Testis (tissue), 3 donors: ENCODE data around the gene BICC1. TPM values are rescaled to one million over a fixed set of nuclear protein-coding genes. Genes with fewer than 3 reads are reported as not detected.
A peak's percentile ranks its signal among the peaks of the same experiment; 100 is the strongest.

Experiments used
- DNase-seq: peaks from one replicate; pipeline ENCODE4 v3.0.0-alpha.2; 2019
- H3K27ac ChIP-seq, 2 donors: fragments of 200-600 bp; sonication (generic); one replicate each; pipeline ENCODE4 v1.5.1; 2019
- H3K27me3 ChIP-seq: fragments of 200-600 bp; sonication (generic); one replicate; pipeline ENCODE4 v1.5.1; 2019
- H3K36me3 ChIP-seq: fragments of 200-600 bp; sonication (generic); one replicate; pipeline ENCODE4 v1.5.1; 2017; ENCODE audit warnings: low read depth; ENCODE audit errors: missing control alignments
- H3K4me1 ChIP-seq: fragments of 200-600 bp; sonication (generic); one replicate; pipeline ENCODE4 v1.5.1; 2019
- H3K4me3 ChIP-seq, 2 donors: fragments of 200-600 bp; sonication (generic); one replicate each; pipeline ENCODE4 v1.5.1; 2017 to 2019
- H3K9me3 ChIP-seq: fragments of 200-600 bp; sonication (generic); one replicate; pipeline ENCODE4 v1.5.1; 2017
- CTCF ChIP-seq, 3 experiments: fragments of 450-650 bp in 2 of 3; fragments of 200-600 bp in 1 of 3; sonication (generic) in 1 of 3; IDR thresholded peaks; one replicate each; pipeline ENCODE4 v1.5.1; 2016 to 2019; ENCODE audit warnings: antibody characterized with exemption in 3 of 3, mild to moderate bottlenecking in 2 of 3, moderate library complexity in 1 of 3
- POLR2A ChIP-seq: fragments of 450-650 bp; IDR thresholded peaks from one replicate; pipeline ENCODE4 v1.6.1; 2017; ENCODE audit warnings: antibody characterized with exemption, mild to moderate bottlenecking, moderate library complexity
- WGBS, 2 donors: methylation state at CpG; one replicate each; pipeline ENCODE4 v1.1.5; 2018; 5-methylcytosine and 5-hydroxymethylcytosine counted together
- intact Hi-C: fragments of 100-400 bp; cut with DNase I; formaldehyde crosslinking; loops from one replicate; pipeline ENCODE4 v1.15.1; 2023; ENCODE audit warnings: low total_unique reads
- polyA plus RNA-seq: library from polyadenylated mRNA; stranded (reverse); fragments of 350-450 nt; fragmentation: Illumina TruSeq; extraction: RNeasy Lipid Tissue Mini Kit (QIAGEN cat#74804); gene quantifications from one replicate; pipeline ENCODE4 v1.2.3, GENCODE V29; 2014; ENCODE audit warnings: low read depth, low replicate concordance; ENCODE audit not compliant: insufficient read depth
- total RNA-seq, 2 donors: library from RNA; depleted of rRNA; stranded (reverse); fragments of >200 nt; gene quantifications; one replicate each; pipeline ENCODE4 v1.2.3, GENCODE V29; 2016

The BICC1 gene
- total and polyA plus RNA-seq, 3 donors from 2014 or later: 8.7 to 14.1 (median 10.0) TPM

GRCh38 chr10:58757352-58758065 lies 244.8 kb downstream of the BICC1 start:
- no peak overlapping the region for H3K4me3 ChIP-seq
- intact Hi-C loops: no loop called here
- no peak for TF ChIP-seq POLR2A
- TF ChIP-seq CTCF (IDR thresholded peaks at IDR 0.05): no peak
- no peak for DNase-seq
- no peaks in the 10 kb centered on the region for H3K9me3 ChIP-seq
- peaks cover 17% of the 10 kb centered on the region for H3K4me1 ChIP-seq
- no peaks in the 10 kb centered on the region for H3K36me3 ChIP-seq
- WGBS, 2 donors: 75 to 76% methylated on average over 1 of the region's 1 CpG
- no peaks in the 10 kb centered on the region for H3K27me3 ChIP-seq
- peak overlapping the region in 1 of 2 donors; percentile 74 for H3K27ac ChIP-seq

DNA sequence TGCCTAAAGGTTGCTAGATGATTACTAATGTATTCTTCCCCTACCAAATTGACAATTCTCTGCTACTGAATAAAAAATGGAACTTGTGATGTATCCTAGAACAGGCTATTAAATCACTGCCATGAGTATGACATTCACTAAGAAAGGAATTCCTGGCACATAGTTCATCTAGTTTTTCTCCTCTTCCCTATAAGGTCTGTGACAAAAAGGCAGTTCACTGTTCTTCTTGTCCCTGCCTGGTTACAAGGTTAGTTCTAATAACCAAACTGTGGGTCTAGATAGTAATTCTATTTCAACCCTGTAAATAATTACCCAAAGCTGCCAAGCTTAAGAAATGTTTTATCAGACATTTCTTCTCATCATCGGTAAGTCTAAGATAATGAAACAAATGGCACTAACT lies 245.6 kb downstream of the BICC1 start:
- TF ChIP-seq POLR2A: no peak
- no peak for TF ChIP-seq CTCF (IDR thresholded peaks at IDR 0.05)
- Histone ChIP-seq H3K4me1 (peaks cover 17% of the 10 kb centered on the region), H3K36me3 (no peaks in the 10 kb centered on the region), H3K9me3 (no peaks in the 10 kb centered on the region), H3K27me3 (no peaks in the 10 kb centered on the region), H3K4me3 (no peak overlapping the region), H3K27ac (no peak overlapping the region)
- DNase-seq: no peak
- intact Hi-C loops: no loop called here
- WGBS, 2 donors: 55 to 59% methylated on average over 1 of the region's 1 CpG

GRCh38 chr10:58764087-58764747 lies 251.5 kb downstream of the BICC1 start:
- no peak overlapping the region for H3K27ac ChIP-seq
- H3K4me3 ChIP-seq: no peak overlapping the region
- H3K27me3 ChIP-seq: no peaks in the 10 kb centered on the region
- no peaks in the 10 kb centered on the region for H3K9me3 ChIP-seq
- 88 to 90% methylated on average over 1 of the region's 1 CpG for WGBS, 2 donors
- TF ChIP-seq POLR2A: no peak
- TF ChIP-seq CTCF (IDR thresholded peaks at IDR 0.05): no peak
- no peak for DNase-seq
- H3K36me3 ChIP-seq: no peaks in the 10 kb centered on the region
- H3K4me1 ChIP-seq: no peaks in the 10 kb centered on the region
- intact Hi-C loops: no loop called here

DNA sequence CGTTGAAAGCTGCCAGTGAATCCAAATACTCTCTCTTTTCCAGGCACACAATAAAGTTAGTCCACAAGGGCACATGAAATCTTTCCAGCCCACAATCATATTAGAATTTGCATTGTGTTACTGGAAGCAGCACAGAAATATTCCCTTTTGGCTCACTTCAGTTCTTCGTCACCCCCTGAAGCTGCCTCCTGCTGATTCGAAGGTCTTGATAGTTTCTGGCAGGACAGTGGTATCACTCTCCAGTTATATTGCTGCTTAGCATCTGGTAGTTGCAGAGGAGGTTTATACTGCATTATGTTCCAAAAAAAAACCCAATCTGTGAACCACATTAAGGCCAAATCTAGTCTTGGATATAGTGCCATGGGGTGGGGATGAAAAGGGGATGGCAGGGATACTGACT lies 253.2 kb downstream of the BICC1 start:
- TF ChIP-seq CTCF (IDR thresholded peaks at IDR 0.05) (no peak), POLR2A (no peak)
- intact Hi-C loops: no loop called here
- no peaks in the 10 kb centered on the region for H3K9me3 ChIP-seq
- no peak overlapping the region for H3K27ac ChIP-seq
- DNase-seq: no peak
- H3K27me3 ChIP-seq: no peaks in the 10 kb centered on the region
- no peak overlapping the region for H3K4me3 ChIP-seq
- no peaks in the 10 kb centered on the region for H3K4me1 ChIP-seq
- H3K36me3 ChIP-seq: no peaks in the 10 kb centered on the region
- WGBS, 2 donors: 69 to 80% methylated on average over 3 of the region's 3 CpGs

- Histone ChIP-seq H3K27ac (no peak overlapping the region), H3K4me1 (peaks cover 2% of the 10 kb centered on the region), H3K27me3 (no peaks in the 10 kb centered on the region), H3K4me3 (no peak overlapping the region), H3K36me3 (no peaks in the 10 kb centered on the region), H3K9me3 (no peaks in the 10 kb centered on the region)
- DNase-seq: no peak
- intact Hi-C loops: no loop called here
- 90 to 99% methylated on average over 4 of the region's 4 CpGs for WGBS, 2 donors
- TF ChIP-seq CTCF (IDR thresholded peaks at IDR 0.05): no peak
- no peak for TF ChIP-seq POLR2A
These were observed 255.0 kb downstream of the BICC1 start for GRCh38 chr10:58767652-58768051.
